Esophagus muscularis mucosa (tissue), 4 donors: ENCODE measurements around the gene BCAP29. TPM values are rescaled to one million over a fixed set of nuclear protein-coding genes. Genes with fewer than 3 reads are reported as not detected.

Source experiments
- DNase-seq: peaks from one replicate; pipeline ENCODE4 v3.0.0-alpha.2; 2017; ENCODE audit errors: extremely low spot score
- H3K27ac ChIP-seq, 4 donors: fragments of 200-600 bp; sonication (generic); replicated peaks in 1 of 4; 1 replicate in 3 of 4; 2 replicates in 1 of 4; pipeline ENCODE4 v1.5.1; 2016 to 2019; ENCODE audit warnings: mild to moderate bottlenecking in 1 of 4
- H3K27me3 ChIP-seq, 4 donors: fragments of 200-600 bp; sonication (generic); one replicate each; pipeline versions ENCODE4 v1.5.1 to v1.6.0; 2016 to 2019
- H3K36me3 ChIP-seq, 4 donors: fragments of 200-600 bp; sonication (generic); one replicate each; pipeline ENCODE4 v1.5.1; 2016 to 2019
- H3K4me1 ChIP-seq, 4 donors: fragments of 200-600 bp; sonication (generic); one replicate each; pipeline ENCODE4 v1.5.1; 2016 to 2019
- H3K4me3 ChIP-seq, 4 donors: fragments of 200-600 bp; sonication (generic); 1 replicate in 2 of 4; 2 replicates in 2 of 4; pipeline ENCODE4 v1.5.1; 2016 to 2019; ENCODE audit warnings: mild to moderate bottlenecking in 4 of 4, moderate library complexity in 1 of 4
- H3K9me3 ChIP-seq, 4 donors: fragments of 200-600 bp; sonication (generic); 1 replicate in 3 of 4; 2 replicates in 1 of 4; pipeline ENCODE4 v1.5.1; 2016 to 2019
- EP300 ChIP-seq: sonication (generic); formaldehyde crosslinking; IDR thresholded peaks from one replicate; pipeline ENCODE4 v1.6.1; 2017; ENCODE audit warnings: antibody characterized with exemption
- POLR2A ChIP-seq: fragments of 450-650 bp; IDR thresholded peaks from one replicate; pipeline ENCODE4 v1.6.1; 2017; ENCODE audit warnings: antibody characterized with exemption, moderate library complexity, mild to moderate bottlenecking, low read depth
- POLR2AphosphoS5 ChIP-seq, 2 donors: sonication (generic); formaldehyde crosslinking; IDR thresholded peaks; one replicate each; pipeline ENCODE4 v1.6.1; 2017; ENCODE audit warnings: antibody characterized with exemption in 2 of 2
- WGBS: methylation state at CpG from one replicate; pipeline ENCODE4 v1.1.5; 2018; 5-methylcytosine and 5-hydroxymethylcytosine counted together
- intact Hi-C: fragments of 100-400 bp; cut with DNase I; formaldehyde crosslinking; loops from one replicate; pipeline ENCODE4 v1.15.1; 2023
- small RNA-seq, 3 donors: library from RNA; depleted of rRNA; stranded (forward); fragments of <200 nt; gene quantifications; one replicate each; pipeline ENCODE3, GENCODE V24; 2016
- total RNA-seq, 4 donors: library from RNA; depleted of rRNA; stranded (reverse); fragments of >200 nt; gene quantifications; one replicate each; pipeline versions ENCODE4 v1.1.0 to v1.2.1, GENCODE V29; 2016
- TF ChIP-seq, protein P1 (sequence below), 3 experiments: fragments of 200-600 bp in 2 of 3; fragments of 450-650 bp in 1 of 3; sonication (generic) in 2 of 3; IDR thresholded peaks; one replicate each; pipeline ENCODE4 v1.5.1; 2017 to 2019; ENCODE audit warnings: antibody characterized with exemption in 3 of 3, mild to moderate bottlenecking in 2 of 3, moderate library complexity in 1 of 3

The BCAP29 gene
- total RNA-seq, 4 donors from 2014 or later = 89.8 to 116 (median 107) TPM

DNA sequence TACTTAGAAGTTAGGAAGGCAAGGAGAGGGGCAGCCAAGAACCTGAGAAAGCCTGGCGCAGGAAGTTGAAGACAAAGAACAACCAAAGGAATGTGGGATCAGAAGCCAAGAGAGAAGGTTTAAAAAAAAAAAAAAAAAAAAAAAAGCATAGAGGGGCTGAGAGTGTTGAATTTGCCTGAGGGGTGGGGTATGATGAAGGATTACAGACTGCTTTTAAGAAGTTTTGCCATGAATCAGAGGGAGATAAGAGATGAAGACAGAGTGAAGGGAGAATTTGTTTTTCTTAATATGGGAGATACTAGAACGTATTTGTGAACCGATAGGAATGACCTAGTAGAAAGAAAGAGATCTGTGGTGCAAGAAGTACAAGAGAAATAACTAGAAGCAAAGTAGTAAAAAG lies 87.3 kb downstream of the BCAP29 start:
- H3K4me3 ChIP-seq = no peak overlapping the region
- intact Hi-C loops = no loop called here
- H3K4me1 ChIP-seq = no peaks in the 10 kb centered on the region
- H3K9me3 ChIP-seq = no peaks in the 10 kb centered on the region
- no peak for DNase-seq
- WGBS = 70% methylated on average over 3 of the region's 3 CpGs
- no peaks in the 10 kb centered on the region for H3K36me3 ChIP-seq
- H3K27ac ChIP-seq = no peak overlapping the region
- TF ChIP-seq POLR2A (no peak), POLR2AphosphoS5 (IDR thresholded peaks at IDR 0.05) (no peak), EP300 (no peak)
- TF ChIP-seq, protein P1, sequence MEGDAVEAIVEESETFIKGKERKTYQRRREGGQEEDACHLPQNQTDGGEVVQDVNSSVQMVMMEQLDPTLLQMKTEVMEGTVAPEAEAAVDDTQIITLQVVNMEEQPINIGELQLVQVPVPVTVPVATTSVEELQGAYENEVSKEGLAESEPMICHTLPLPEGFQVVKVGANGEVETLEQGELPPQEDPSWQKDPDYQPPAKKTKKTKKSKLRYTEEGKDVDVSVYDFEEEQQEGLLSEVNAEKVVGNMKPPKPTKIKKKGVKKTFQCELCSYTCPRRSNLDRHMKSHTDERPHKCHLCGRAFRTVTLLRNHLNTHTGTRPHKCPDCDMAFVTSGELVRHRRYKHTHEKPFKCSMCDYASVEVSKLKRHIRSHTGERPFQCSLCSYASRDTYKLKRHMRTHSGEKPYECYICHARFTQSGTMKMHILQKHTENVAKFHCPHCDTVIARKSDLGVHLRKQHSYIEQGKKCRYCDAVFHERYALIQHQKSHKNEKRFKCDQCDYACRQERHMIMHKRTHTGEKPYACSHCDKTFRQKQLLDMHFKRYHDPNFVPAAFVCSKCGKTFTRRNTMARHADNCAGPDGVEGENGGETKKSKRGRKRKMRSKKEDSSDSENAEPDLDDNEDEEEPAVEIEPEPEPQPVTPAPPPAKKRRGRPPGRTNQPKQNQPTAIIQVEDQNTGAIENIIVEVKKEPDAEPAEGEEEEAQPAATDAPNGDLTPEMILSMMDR (IDR thresholded peaks at IDR 0.05) = no peak
- H3K27me3 ChIP-seq = peaks cover 0 to 13% (median 1%) of the 10 kb centered on the region in 4 donors

DNA sequence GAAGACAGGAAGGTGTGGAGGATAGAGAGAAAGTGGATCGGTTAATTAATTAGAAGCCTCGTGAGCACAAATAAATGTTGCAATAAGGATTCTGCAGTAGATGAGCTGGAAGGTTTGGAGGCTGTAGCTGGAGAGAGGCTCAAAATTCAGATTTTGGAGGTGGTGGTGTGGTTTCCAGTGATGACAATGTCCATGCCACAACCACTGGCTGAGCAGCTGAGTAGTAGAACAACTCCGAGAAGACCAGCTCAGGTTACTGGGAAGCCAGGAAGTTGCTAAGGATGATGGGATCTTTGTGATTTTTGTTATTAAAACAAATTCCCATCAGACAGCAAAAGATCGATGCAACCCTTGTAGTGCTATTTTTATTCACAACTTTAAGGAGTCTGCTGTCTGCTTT lies 88.2 kb downstream of the BCAP29 start:
- intact Hi-C loops = no loop called here
- H3K27ac ChIP-seq = no peak overlapping the region
- 91% methylated on average over 4 of the region's 4 CpGs for WGBS
- H3K36me3 ChIP-seq = no peaks in the 10 kb centered on the region
- TF ChIP-seq, protein P1 (IDR thresholded peaks at IDR 0.05) = no peak
- TF ChIP-seq EP300 (no peak), POLR2A (no peak), POLR2AphosphoS5 (IDR thresholded peaks at IDR 0.05) (no peak)
- H3K4me3 ChIP-seq = no peak overlapping the region
- no peaks in the 10 kb centered on the region for H3K4me1 ChIP-seq
- no peak for DNase-seq
- no peaks in the 10 kb centered on the region for H3K9me3 ChIP-seq
- H3K27me3 ChIP-seq = peaks cover 0 to 9% (median 0%) of the 10 kb centered on the region in 4 donors

Small RNAs within 50 kb of the gene (small RNA-seq; reads per million reads assigned to genes)
- gene BANF1P5 (0 reads per million in 3 donors), gene RF01233 (0 reads per million in 3 donors)

Other genes with a start within 250 kb of the BCAP29 start
- under 1 TPM in 1 of 4 donors, not detected in 3; 0.33 TPM for gene GPR22, start 110.2 kb upstream of the BCAP29 start, total RNA-seq
- 10 to 100 TPM; 20.3 to 33.4 (median 24.9) TPM for gene COG5, start 16.3 kb upstream of the BCAP29 start, total RNA-seq
- gene DUS4L, start 16.3 kb upstream of the BCAP29 start, total RNA-seq = 1 to 10 TPM; 3.6 to 7.5 (median 6.6) TPM
- gene SLC26A4, start 80.6 kb downstream of the BCAP29 start, total RNA-seq = 1 to 10 TPM in 1 of 4 donors, under 1 TPM in 3; 0.17 to 1.2 (median 0.46) TPM
- 10 to 100 TPM; 60.1 to 67.3 (median 63.6) TPM for gene CBLL1, start 163.9 kb downstream of the BCAP29 start, total RNA-seq
- gene SLC26A3, start 223.0 kb downstream of the BCAP29 start, total RNA-seq = 10 to 100 TPM in 2 of 4 donors, 1 to 10 TPM in 2; 4.5 to 13.1 (median 10.4) TPM